H1 (cell line): ENCODE results near the gene DUS1L. TPM values are rescaled to one million over a fixed set of nuclear protein-coding genes. Genes with fewer than 3 reads are reported as not detected.

Source experiments
- CTBP2 ChIP-seq: IDR thresholded peaks from 2 replicates; pipeline ENCODE4 v1.7.0; 2011; ENCODE audit warnings: borderline replicate concordance, mild to moderate bottlenecking, moderate library complexity, mixed read lengths, low read length; ENCODE audit not compliant: insufficient read depth, insufficient read length
- SP1 ChIP-seq: IDR thresholded peaks from 2 replicates; pipeline ENCODE4 v1.6.1; 2011; ENCODE audit warnings: low read depth, low read length
- polyA plus RNA-seq, 7 experiments: library from polyadenylated mRNA; depleted of rRNA in 3 of 7; stranded (reverse) in 5 of 7; unstranded in 2 of 7; fragments of >200 nt in 5 of 7; fragments of 200-250 nt in 2 of 7; gene quantifications; 1 replicate in 5 of 7; 2 replicates in 1 of 7; 4 replicates in 1 of 7; pipeline versions ENCODE4 v1.2.1 to v1.2.3, GENCODE V29; 2011 to 2013; ENCODE audit warnings: missing spikeins in 2 of 7, mixed read lengths in 2 of 7
- total RNA-seq: library from RNA; stranded (reverse); fragmentation: NEBNext Ultra II Directional; extraction: Animal tissue kit (Norgen Biotek cat#: 25700); gene quantifications from 2 replicates; pipeline ENCODE4 v1.2.1, GENCODE V29; 2021
- TF ChIP-seq, protein P1 (sequence below): IDR thresholded peaks from 2 replicates; pipeline ENCODE4 v1.6.1; 2011; ENCODE audit warnings: low read length, improper control_type of control experiment

The DUS1L gene
- total and polyA plus RNA-seq, 2 of the 8 experiments (the other 6 are each of a cell fraction or from before 2014, with no cell fraction given): 34.5 to 69.1 TPM

DNA sequence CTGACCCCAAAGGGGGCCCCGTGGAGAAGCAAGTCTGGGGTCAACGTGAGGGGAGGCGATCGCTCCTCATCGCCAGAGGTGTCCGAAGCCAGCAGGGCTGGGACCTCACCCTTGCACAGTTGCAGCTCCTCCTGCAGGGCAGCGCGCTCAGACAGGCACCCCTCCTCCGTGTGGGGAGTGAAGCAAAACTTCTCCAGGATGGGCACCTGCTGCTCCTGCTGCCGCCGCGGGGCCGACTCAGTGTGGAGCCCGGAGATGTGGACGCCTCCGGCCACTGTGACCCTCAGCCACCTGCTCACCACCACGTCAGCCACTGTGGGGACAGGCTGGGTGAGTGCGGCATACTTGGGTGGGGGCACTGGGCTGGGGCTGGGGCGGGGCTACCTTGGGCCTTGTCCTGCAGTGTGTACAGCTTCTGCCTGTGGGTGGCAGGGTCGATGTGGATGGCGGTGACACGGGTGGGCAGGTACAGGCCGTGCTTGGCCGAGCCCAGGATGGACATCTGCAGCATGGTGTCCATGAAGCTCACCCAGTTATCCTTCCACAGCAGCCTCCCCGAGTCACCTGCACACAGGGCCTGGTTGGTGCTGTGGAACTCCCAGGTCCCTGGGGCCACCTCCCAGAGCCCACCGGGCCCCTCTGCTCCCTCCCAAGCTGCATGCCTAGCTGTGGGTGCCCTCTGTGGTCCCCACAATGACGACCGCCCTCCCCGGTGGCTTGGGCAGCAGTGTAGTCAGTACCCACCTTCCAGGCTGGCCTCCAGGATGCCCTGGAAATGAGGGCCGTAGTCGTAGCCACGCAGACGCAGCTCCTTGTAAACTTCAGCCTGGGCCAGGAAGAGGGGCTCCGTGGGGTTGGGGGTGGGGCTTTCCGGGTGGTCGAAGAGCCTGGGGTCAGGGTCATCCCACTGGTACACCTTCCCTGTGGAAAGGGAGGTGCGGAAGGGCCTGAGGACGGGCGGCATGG is 21.6 kb upstream of the DUS1L start (continued):
- TF ChIP-seq, protein P1, sequence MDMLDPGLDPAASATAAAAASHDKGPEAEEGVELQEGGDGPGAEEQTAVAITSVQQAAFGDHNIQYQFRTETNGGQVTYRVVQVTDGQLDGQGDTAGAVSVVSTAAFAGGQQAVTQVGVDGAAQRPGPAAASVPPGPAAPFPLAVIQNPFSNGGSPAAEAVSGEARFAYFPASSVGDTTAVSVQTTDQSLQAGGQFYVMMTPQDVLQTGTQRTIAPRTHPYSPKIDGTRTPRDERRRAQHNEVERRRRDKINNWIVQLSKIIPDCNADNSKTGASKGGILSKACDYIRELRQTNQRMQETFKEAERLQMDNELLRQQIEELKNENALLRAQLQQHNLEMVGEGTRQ: no peak
- TF ChIP-seq SP1 (no peak), CTBP2 (no peak)
